Measurements from ENCODE around the gene DCLK3.

DCLK3 gene, protein sequence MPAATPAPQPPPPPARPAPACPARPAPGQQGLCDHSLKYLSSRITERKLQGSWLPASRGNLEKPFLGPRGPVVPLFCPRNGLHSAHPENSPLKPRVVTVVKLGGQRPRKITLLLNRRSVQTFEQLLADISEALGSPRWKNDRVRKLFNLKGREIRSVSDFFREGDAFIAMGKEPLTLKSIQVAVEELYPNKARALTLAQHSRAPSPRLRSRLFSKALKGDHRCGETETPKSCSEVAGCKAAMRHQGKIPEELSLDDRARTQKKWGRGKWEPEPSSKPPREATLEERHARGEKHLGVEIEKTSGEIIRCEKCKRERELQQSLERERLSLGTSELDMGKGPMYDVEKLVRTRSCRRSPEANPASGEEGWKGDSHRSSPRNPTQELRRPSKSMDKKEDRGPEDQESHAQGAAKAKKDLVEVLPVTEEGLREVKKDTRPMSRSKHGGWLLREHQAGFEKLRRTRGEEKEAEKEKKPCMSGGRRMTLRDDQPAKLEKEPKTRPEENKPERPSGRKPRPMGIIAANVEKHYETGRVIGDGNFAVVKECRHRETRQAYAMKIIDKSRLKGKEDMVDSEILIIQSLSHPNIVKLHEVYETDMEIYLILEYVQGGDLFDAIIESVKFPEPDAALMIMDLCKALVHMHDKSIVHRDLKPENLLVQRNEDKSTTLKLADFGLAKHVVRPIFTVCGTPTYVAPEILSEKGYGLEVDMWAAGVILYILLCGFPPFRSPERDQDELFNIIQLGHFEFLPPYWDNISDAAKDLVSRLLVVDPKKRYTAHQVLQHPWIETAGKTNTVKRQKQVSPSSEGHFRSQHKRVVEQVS

DNA sequence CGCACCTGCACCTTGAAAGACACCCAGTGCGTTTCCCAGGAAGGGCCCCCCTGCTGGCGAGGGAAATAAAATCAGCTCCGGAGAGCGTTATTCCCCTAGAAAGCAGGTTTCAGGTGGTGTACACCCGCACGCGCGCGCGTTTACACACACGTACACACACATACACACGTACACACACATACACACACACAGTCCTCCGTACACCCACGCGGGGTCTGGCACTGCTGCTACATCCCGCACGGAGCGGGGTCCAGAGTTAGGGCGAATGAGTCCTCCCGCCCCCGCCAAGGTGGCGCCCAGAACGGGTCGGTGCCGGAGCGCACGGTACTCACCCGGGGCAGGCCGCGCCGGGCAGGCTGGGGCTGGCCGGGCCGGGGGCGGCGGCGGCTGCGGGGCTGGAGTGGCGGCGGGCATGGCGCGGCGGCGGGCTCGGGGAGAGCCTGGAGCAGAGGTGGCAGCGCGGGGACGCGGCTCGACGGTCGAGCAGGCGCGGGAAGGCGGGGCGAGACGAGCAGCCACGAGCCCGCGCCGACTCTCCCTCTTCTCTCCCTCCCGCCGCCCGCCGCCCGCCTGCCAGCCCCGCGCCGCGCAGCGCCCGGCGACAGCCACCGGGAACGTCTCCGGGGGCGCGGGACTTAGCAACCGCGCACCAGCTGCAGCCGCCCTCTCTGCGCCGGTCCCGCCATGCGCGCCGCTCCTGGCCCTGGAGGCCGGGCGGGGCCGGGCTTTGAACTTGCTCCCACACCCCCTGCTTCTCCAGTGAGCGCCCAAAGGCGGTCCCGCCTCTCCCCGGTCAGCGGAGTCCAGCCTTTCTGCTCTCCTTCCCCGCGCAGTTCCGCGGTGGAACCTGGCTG lies at the start of gene DCLK3:
DCLK3 (minus strand) TSS at position 704 of the 854 bp plus-strand sequence; CDS start at position 414, 290 bp downstream.
- in situ Hi-C loops (cut with HindIII; ENCODE audit: low sequenced_read_pairs) = no loop called here

DNA sequence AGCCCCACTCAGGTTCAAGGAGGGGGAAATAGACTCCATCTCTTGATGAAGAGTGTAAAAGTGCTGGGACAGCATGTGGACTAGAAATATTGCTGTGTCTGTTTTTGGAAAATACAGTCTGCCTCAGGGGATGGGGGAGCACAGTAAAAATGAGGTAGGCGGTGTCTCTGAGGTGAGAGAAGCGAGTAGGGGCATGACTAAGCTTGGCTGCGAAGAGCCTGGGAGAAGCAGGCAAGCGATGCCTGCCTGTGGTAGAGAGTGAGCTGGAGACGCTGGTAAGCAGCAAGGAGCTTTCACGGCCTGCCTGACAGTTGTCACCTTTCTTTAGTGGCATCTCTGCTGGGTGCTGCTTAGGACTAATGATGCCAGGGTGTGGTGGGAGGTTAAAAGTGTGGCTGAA lies 49.0 kb upstream of the DCLK3 start:
- in situ Hi-C loops (cut with HindIII; ENCODE audit: low sequenced_read_pairs) = no loop called here

DNA sequence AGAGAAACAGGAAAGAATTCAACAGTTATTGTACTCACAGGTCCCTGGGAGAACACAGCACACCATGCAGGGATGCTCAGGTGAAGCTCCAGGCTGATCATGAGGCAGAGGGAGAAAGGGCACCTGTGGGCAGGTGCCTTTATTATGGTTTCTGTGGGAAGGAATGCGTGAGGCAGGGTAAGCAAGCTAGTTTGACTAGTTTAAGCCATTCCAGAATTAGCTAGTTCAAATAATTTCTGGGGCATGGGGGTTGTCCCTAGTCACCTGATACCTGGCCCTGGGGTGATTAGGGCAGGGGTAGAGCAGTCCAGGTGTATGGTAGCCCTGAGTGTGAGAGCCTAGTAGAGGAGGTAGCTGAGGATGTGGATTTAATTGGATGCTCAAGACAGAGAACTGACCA lies 47.9 kb upstream of the DCLK3 start:
- in situ Hi-C loops (cut with HindIII; ENCODE audit: low sequenced_read_pairs) = no loop called here

DNA sequence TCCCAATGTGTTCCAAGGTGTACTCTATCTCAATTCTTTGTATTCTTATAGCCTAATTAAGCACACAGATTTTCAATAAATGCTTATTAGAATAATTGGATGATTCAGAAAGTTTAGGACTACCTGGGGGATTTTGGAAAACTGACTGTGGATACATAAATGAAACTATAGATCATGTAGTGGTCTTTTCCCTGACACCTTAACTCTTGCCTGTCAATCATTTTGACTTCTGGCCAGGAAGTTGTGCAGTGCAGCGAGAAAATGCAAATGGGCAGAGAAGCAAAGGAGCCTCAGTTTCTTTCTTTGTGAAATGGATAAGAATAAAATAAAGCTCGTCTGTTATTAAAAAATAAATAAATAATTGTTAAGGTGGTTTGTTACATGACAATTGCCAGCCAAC lies 47.4 kb upstream of the DCLK3 start:
- in situ Hi-C loops (cut with HindIII; ENCODE audit: low sequenced_read_pairs) = no loop called here

DNA sequence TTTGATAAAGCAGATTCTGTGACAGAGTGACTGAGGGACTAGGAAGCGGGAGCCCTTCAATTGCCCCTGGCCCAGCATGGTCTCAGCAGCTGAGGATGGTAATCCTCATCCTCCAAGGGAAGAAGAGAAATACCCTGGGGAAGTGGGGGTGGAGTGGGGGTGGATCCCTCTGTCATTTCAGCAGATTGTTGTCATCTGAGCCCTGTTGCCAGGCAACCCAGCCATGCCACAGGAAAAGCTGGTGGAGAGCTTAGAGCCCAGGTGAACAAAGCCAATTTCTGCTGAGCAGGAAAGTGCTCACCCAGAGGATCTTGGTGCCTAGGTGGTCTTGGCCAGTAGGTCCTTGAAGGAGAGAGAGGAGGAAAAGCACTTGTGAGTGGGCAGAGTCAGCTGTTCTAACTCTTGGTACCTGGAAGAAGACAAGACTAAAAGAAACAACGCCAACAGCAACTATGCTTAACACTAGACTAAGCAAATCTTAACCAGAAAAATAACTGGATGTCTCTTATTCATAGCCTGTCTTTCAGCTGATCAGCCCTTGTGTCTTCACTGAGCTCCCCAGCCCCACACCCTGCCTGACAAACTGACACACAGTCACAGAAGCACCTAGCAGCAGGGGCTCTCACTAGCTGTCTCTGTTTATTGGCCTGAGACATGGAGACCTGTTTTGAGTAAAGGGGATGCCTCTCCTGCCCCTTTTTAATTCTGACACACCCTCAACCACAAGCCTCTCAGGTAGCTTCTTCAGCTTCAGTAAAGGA lies 40.1 kb upstream of the DCLK3 start:
- in situ Hi-C loops (cut with HindIII; ENCODE audit: low sequenced_read_pairs) = no loop called here

DNA sequence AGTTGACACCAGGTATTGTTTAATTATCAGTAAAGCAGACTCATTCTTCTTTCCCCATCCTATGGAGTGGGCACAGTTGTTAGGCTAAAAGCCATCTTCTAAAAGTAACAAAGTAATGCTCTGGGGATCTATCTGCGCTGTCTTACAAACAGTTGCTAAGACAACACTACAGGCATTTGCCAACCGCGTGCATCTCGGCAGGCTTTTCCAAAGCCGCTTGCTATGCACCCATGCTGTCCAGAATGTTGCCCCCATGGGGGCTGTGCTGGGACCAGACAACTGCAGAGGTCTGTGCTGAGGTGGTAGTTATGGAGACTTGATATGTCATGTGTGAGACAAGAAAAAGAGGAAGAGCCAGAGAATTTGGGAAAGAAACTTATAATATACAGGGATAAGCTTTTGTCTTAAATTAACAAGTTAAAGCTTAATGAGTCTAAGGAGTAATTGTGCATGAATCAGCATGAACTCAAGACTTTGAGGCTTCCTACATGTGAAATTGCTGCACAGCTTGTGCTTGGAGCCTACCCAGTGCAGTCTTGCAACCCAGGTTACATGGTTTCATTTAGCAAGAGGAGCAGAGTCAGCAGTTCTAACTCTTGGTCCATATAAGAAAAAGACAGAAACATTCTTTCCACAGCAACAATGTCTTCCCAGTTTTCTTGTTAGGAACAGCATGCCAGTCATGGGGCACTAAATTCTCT lies 38.9 kb upstream of the DCLK3 start:
- in situ Hi-C loops (cut with HindIII; ENCODE audit: low sequenced_read_pairs) = no loop called here

DNA sequence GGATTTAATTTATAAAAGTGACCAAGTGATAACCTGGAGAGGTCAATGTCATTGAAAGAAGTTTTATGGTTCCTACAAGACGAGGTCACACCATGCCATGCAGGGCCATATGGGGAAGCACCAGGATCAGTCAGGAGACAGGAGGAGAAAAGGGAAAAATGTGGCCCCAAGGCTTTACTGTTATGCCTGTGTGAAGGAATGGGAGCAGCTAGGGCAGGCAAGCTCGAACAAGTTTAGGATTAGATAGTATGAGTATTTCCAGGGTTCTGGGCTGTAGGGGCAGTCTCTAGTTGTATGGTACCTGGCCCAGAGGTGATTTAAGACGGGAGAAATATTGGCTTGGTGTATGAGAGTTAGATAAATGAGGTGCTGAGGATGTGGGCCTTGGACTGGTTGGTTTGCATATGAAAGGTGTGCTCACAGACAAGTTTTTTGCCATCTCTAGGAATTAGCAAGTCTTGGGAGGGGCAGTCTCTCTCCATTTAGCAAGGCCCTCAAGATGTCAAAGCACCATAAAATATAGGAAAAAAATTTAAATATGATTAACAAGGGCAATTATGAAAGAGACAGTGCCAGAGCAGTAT lies 36.3 kb upstream of the DCLK3 start:
- in situ Hi-C loops (cut with HindIII; ENCODE audit: low sequenced_read_pairs) = no loop called here

DNA sequence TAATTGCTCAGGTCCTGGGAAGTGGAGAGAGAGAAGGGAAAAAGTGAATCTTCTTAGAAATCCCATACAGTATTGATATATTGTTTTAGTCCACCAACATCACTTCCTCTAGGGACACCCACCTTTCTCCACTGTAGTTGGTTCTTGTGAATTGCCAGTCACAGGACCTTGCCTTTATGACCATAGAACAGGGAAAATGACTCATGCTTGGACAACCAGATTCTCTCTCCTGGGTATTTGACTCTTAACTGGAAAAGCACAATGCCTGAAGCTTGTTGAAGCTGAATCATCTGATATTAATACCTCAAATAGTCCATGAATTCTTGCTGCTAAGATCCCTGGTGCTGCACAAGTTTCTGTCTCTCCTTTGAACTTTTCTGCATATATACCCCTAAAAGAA lies 32.5 kb upstream of the DCLK3 start:
- in situ Hi-C loops (cut with HindIII; ENCODE audit: low sequenced_read_pairs) = no loop called here

DNA sequence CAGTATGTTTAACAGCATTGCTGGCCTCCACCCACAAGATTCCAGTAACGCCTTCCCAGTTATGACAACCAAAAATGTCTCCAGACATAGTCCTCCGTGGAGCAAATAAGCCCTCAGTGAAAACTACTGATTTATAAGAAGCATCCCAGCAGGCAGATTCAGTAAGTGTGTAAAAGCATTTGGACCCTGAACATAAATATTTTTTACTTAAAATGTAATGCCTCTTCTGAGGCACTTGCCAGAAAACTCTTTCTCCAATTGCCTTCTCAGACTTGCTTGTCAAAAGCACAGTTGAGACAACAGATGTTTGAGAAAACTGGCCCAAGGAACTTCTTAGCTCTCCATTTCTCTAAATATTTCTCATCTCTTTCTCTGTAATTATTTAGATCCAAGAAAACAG lies 31.8 kb upstream of the DCLK3 start:
- in situ Hi-C loops (cut with HindIII; ENCODE audit: low sequenced_read_pairs) = no loop called here

DNA sequence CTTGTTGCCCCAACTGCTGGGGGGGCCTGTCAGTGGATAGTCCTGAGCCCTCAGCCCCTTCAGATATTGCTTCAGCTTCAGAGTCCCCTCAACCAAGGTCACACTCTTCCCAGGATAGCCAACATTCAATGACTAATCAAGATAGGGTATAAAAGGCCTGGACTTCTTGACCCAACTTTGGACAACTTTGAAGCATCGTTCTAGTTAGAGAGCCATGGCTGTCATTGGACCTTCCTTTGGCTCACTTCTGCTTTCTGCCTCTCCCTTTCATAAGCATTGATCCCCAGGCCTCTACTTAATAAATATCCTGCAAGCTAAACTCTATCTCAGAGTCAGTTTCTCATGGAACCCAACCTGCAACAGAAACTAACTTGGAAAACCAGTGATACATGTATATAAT lies 31.3 kb upstream of the DCLK3 start:
- in situ Hi-C loops (cut with HindIII; ENCODE audit: low sequenced_read_pairs) = no loop called here

DNA sequence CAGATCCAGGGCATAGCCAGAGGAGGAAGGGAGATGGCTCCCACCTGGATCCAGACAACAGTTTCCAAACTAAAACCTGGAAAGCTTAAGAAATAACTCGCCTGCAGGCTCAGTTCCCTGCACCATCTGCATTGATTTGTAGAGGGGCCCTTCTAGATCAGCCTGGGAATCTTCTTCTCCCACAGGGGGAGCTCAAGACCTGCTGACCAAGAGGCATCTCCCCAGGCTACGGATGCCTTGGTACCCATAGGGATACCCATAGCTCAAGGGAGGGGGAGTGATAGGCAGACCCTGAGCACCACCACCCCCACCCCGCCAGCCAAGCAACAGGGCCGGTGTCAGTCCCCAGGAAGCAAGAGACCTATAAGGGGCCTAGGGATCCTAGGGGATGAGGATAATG lies 28.0 kb upstream of the DCLK3 start:
- in situ Hi-C loops (cut with HindIII; ENCODE audit: low sequenced_read_pairs) = no loop called here

DNA sequence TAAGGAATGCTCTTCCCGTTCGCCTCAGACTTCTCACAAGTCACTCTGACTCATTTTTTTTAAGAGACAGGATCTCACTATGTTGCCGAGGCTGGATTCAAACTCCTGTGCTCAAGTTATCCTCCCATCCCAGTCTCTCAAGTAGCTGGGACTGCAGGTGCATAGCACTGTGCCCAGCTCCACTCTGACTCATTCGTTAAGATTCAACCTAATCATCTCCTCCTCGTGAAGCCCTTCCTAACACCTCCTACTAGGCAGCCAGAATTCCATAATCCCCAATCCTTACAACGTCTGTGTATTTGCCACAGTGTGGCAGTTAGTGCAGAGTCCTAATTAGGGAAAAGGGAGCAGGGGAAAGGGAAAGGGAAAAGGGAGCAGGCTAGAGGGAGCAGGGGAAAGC lies 26.4 kb upstream of the DCLK3 start:
- in situ Hi-C loops (cut with HindIII; ENCODE audit: low sequenced_read_pairs) = no loop called here

DNA sequence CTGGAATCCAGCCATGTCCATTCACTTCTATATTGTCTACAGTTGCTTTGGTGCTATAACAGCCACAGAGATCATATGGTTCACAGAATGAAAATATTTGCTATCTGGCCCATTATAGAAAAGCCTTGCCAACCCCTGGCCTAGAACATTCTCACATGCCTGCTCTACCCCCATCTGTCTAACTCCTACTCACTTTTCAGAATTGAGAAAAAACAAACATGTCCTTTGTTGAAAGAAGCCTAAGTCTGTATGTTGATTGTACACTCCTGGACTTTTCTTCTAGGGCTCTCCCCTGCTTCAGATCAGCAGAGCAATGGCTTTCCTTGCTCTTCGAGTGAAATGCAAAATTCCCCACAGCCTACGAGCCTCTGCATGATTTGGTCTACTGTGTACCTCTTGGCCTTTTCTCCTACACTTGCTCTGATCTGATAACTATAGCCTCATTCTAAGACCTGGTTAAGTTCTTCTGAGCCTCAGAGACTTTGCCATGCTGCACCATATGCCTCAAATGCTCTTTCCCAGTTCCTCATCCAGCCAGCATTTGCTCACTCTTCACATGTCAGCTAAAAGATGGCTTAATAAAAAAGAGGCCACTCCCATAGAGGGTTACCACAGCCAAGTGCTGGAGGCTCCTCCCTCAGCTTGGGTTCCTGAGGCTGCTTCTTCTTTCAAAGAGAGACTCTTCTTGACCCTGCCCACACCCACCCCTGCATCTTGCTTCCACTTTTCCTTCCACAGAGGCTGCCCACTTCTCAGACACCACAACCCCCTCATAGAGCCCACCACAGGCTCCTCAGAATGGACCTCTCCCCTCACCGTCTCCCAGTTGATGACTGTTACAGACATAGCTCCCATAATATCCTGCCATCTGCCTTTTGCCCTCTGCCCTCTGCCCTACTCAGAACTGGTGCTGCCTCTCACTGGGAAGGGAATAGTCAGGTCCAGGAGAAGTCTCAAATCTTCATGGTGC lies 22.9 kb upstream of the DCLK3 start:
- in situ Hi-C loops (cut with HindIII; ENCODE audit: low sequenced_read_pairs) = no loop called here

DNA sequence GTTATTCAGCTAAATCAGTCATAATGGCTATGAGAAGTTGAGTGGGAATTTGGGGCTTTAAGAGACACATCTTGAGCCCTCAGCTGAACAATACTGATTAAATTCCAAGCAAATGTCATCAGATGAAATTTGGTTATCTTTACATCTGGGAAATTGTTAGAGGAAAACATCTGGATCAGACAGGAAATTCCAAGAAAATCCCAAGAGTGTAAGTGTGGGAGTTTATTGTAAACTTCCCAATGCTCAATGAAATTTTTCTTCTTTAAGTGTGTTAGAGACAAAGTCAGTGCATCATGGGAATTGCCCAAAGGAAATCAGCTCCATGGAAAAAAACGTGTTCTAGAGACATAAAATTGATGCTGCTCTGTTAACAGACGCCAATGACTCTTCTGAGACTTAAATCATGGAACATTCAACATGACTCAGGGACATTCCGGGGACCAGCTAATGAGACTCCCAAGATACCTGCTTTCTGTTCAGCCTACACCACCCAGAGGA lies 19.8 kb upstream of the DCLK3 start:
- in situ Hi-C loops (cut with HindIII; ENCODE audit: low sequenced_read_pairs) = no loop called here

DNA sequence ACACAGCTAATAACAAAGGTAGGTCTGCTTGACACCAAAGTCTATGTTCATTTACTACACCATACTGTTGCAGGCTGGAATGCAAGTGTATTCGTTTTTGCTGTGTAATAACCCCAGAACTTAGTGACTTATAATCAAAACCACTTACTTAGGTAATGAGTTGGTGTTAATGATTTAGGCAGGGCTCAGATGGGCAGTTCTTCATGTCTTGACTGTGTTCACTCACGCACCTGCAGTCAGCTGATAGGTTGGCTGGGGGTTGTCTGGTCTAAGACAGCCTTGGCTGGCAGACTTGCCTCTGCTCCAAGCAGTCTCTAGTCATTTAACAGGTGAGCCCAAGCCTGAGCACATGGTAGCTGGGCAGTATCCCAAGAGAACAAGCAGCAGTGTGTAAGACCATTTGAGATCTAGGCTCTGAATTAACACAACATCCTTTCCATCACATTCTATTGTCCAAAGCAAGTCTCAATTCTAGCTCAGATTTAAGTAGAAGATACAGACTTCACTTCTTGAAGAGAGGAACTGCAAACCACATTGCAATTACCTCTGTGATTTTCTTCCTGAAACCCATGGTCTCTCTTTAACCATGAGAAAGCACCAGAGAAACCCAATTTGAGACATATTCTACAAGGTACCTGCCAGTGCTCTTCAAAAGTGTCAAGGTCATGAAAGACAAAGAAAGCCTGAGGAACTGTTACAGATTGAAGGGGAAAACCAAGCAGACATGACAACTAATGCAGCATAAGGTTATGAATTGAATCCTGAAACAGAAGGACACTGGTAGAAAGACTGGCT lies 13.3 kb upstream of the DCLK3 start:
- in situ Hi-C loops (cut with HindIII; ENCODE audit: low sequenced_read_pairs) = no loop called here

DNA sequence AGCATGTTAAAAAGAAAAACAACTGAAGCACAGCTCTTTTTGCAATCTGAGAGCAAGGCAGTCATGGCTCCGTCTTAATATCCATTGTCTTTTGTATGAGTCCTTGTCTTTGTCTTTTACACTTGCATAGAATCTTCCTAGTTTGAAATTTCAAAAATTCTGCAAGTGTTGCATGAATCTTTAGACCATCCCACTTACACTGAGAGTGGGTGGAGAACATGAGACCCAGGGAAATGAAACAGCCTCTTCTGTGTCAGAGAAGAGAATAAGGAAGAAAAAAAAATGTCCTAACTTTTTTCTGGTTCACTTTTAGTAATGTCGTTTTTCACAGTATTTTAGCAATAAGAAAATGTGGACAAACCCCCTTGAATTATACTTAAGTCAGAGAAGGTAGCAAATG lies 12.1 kb upstream of the DCLK3 start:
- in situ Hi-C loops (cut with HindIII; ENCODE audit: low sequenced_read_pairs) = no loop called here

DNA sequence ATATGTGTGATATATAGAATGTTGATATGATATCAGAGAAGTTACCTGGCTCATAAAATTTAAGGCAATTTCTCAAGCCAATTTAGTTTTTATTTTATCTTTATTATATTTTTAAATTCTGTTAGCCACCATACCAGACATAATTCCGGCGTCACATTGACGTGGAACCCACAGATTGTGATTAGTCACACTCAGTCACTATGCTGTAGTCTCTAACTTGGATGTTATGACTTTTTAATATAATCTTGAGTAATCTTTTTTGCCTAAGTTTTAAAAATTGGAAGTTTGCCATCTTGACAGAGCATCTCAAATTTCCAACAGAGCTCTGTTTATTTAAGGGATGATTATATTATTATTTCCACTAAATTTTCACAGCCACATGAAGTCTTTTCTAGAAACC lies 9.7 kb upstream of the DCLK3 start:
- in situ Hi-C loops (cut with HindIII; ENCODE audit: low sequenced_read_pairs) = no loop called here
